ENCODE measurements around the gene CCDC134.

Gene CCDC134

GRCh38 chr22:41841085-41841712, 40.7 kb downstream of the CCDC134 start:
- Histone ChIP-seq H3K4me2 (ENCODE audit: low read length) (no peak overlapping the region), H2AFZ (no peak overlapping the region), H3K27ac (no peak overlapping the region), H3K36me3 (ENCODE audit: control insufficient read depth, insufficient read depth, low read length) (no peaks in the 10 kb centered on the region), H3K9ac (no peak overlapping the region), H3K4me1 (no peaks in the 10 kb centered on the region), H3K4me3 (ENCODE audit: low read depth, low read length) (no peak overlapping the region), H3K27me3 (ENCODE audit: control insufficient read depth, insufficient read depth, low read length) (no peaks in the 10 kb centered on the region), H3K9me3 (ENCODE audit: control insufficient read depth, low read length) (no peaks in the 10 kb centered on the region), H3K79me2 (no peaks in the 10 kb centered on the region)
- no peak for TF ChIP-seq CTCF (IDR thresholded peaks at IDR 0.05)

GRCh38 chr22:41842996-41843970, 42.8 kb downstream of the CCDC134 start:
- no peak overlapping the region for H3K4me2 ChIP-seq (ENCODE audit: low read length)
- no peak overlapping the region for H2AFZ ChIP-seq
- H3K4me1 ChIP-seq = peaks cover 3% of the 10 kb centered on the region
- no peak overlapping the region for H3K27ac ChIP-seq
- no peaks in the 10 kb centered on the region for H3K9me3 ChIP-seq (ENCODE audit: control insufficient read depth, low read length)
- H3K36me3 ChIP-seq (ENCODE audit: control insufficient read depth, insufficient read depth, low read length) = no peaks in the 10 kb centered on the region
- no peaks in the 10 kb centered on the region for H3K27me3 ChIP-seq (ENCODE audit: control insufficient read depth, insufficient read depth, low read length)
- H3K79me2 ChIP-seq = peaks cover 3% of the 10 kb centered on the region
- no peak overlapping the region for H3K4me3 ChIP-seq (ENCODE audit: low read depth, low read length)
- no peak overlapping the region for H3K9ac ChIP-seq
- TF ChIP-seq CTCF (IDR thresholded peaks at IDR 0.05) = no peak

- no peak overlapping the region for H3K4me2 ChIP-seq (ENCODE audit: low read length)
- no peaks in the 10 kb centered on the region for H3K27me3 ChIP-seq (ENCODE audit: control insufficient read depth, insufficient read depth, low read length)
- no peak overlapping the region for H2AFZ ChIP-seq
- H3K9ac ChIP-seq = no peak overlapping the region
- TF ChIP-seq CTCF (IDR thresholded peaks at IDR 0.05) = no peak
- H3K79me2 ChIP-seq = peaks cover 5% of the 10 kb centered on the region
- H3K27ac ChIP-seq = no peak overlapping the region
- H3K9me3 ChIP-seq (ENCODE audit: control insufficient read depth, low read length) = no peaks in the 10 kb centered on the region
- H3K4me1 ChIP-seq = peaks cover 3% of the 10 kb centered on the region
- no peak overlapping the region for H3K4me3 ChIP-seq (ENCODE audit: low read depth, low read length)
- no peaks in the 10 kb centered on the region for H3K36me3 ChIP-seq (ENCODE audit: control insufficient read depth, insufficient read depth, low read length)
Measured at GRCh38 chr22:41844036-41844435, 43.6 kb downstream of the CCDC134 start.

- Histone ChIP-seq H3K4me3 (ENCODE audit: low read depth, low read length) (no peak overlapping the region), H3K27ac (no peak overlapping the region), H3K4me2 (ENCODE audit: low read length) (no peak overlapping the region), H3K79me2 (peaks cover 5% of the 10 kb centered on the region), H2AFZ (no peak overlapping the region), H3K36me3 (ENCODE audit: control insufficient read depth, insufficient read depth, low read length) (no peaks in the 10 kb centered on the region), H3K4me1 (peaks cover 3% of the 10 kb centered on the region), H3K9me3 (ENCODE audit: control insufficient read depth, low read length) (no peaks in the 10 kb centered on the region), H3K9ac (no peak overlapping the region), H3K27me3 (ENCODE audit: control insufficient read depth, insufficient read depth, low read length) (no peaks in the 10 kb centered on the region)
- TF ChIP-seq CTCF (IDR thresholded peaks at IDR 0.05) = no peak
Measured at GRCh38 chr22:41844513-41844912, 44.0 kb downstream of the CCDC134 start.
